SW 1271 (cell line): ENCODE measurements around the gene ERP44.
"Not testable (repeated sequence)": the region's sequence is repeated elsewhere in the genome, so short reads cannot be mapped to it uniquely, and the experiment has no call there.

Experiments used
- DNase-seq, 2 experiments: peaks; one replicate each; lab custom pipeline; 2025; lab: John Stamatoyannopoulos, UW

ERP44 gene

GRCh38 chr9:100011062-100011681 is 87.6 kb downstream of the ERP44 start:
- DNase-seq: peak in 1 of 2 experiments; percentile 35

GRCh38 chr9:99999797-100000196 is 99.0 kb downstream of the ERP44 start:
- DNase-seq: no peak

GRCh38 chr9:99998866-99999265 is 99.9 kb downstream of the ERP44 start:
- DNase-seq: no peak

GRCh38 chr9:99998266-99998665 is 100.5 kb downstream of the ERP44 start:
- DNase-seq: no peak

GRCh38 chr9:99990508-99990907 is 108.3 kb downstream of the ERP44 start:
- not testable (repeated sequence) for DNase-seq

GRCh38 chr9:99986642-99987041 is 112.2 kb downstream of the ERP44 start:
- no peak for DNase-seq

GRCh38 chr9:99980598-99980997 is 118.2 kb downstream of the ERP44 start:
- no peak for DNase-seq

- DNase-seq: no peak
These were observed 120.6 kb downstream of the ERP44 start for GRCh38 chr9:99978221-99978620.

GRCh38 chr9:99977033-99977792 is 121.6 kb downstream of the ERP44 start:
- DNase-seq: no peak

GRCh38 chr9:99973455-99973854 is 125.3 kb downstream of the ERP44 start:
- DNase-seq: no peak

GRCh38 chr9:99971410-99971809 is 127.4 kb downstream of the ERP44 start:
- DNase-seq: no peak

- DNase-seq: no peak
These were observed 128.3 kb downstream of the ERP44 start for GRCh38 chr9:99970481-99970880.

- no peak for DNase-seq
These were observed 131.3 kb downstream of the ERP44 start for GRCh38 chr9:99967457-99967856.

- DNase-seq: peak; percentile 46 to 79
These were observed 132.1 kb downstream of the ERP44 start for GRCh38 chr9:99966716-99967115.

- DNase-seq: no peak
These were observed 132.8 kb downstream of the ERP44 start for GRCh38 chr9:99966001-99966400.

- DNase-seq: no peak
These were observed 134.5 kb downstream of the ERP44 start for GRCh38 chr9:99964336-99964735.

GRCh38 chr9:99962680-99963261 is 136.0 kb downstream of the ERP44 start:
- DNase-seq: no peak

GRCh38 chr9:99955606-99956005 is 143.2 kb downstream of the ERP44 start:
- no peak for DNase-seq

GRCh38 chr9:99954819-99955218 is 144.0 kb downstream of the ERP44 start:
- DNase-seq: no peak

- no peak for DNase-seq
These were observed 144.8 kb downstream of the ERP44 start for GRCh38 chr9:99953861-99954507.

- DNase-seq: no peak
These were observed 149.9 kb downstream of the ERP44 start for GRCh38 chr9:99948896-99949295.

- no peak for DNase-seq
These were observed 150.3 kb downstream of the ERP44 start for GRCh38 chr9:99948482-99948881.

- no peak for DNase-seq
These were observed 151.4 kb downstream of the ERP44 start for GRCh38 chr9:99947395-99947794.
